ENCODE measurements around the gene C4A.
"Not testable (repeated sequence)": the region's sequence is repeated elsewhere in the genome, so short reads cannot be mapped to it uniquely, and the experiment has no call there.

C4A gene

DNA sequence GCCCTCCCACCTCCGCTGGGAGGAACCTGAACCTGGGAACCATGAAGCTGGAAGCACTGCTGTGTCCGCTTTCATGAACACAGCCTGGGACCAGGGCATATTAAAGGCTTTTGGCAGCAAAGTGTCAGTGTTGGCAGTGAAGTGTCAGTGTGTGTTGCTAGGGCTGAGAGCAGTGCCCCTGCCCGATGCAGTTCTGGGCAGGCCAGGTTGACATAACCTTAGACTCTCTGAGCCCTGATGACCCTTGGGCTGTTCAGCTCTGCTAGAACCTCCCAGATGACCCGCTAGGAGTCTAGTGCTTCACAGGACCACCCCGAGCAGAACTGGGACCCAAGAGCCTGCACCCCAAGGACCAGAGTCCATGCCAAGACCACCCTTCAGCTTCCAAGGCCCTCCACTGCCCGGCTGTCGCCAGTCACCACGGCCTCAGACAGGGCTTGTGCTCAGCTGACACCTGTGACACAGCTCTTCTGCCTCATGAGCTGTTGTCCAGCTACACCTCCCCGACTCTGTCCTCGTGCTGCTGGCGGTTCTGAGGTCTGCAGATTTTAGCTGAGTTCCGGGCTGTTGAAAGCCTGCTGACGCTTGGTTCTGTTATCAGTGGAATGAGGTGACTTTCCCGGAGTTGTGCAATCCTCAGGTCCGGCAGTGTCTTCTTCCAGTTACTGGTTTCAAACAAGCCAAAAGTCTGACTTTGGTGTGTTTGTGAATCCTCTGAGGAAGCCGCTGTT lies 53.6 kb downstream of the C4A start:
- not testable (repeated sequence) for ATAC-seq

DNA sequence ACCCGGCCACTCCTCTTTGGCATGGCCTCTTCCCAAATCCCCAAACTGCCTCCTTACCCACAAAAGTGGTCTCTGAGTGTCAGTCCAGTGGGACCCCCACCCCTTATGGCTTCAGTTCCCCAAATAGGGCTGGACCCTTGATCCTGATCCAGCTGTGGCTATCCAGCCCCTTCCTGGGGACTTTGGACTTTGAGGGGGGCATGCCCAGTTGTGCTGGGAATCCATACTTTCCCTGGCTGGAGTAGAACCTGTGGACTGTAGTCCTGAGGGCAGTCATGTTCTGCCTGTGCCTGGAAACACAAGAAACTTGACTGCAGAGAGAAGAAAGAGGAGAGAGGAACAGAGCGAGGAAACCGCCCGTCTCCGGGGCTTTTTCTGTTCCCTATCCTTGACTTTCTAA lies 55.3 kb downstream of the C4A start:
- ATAC-seq, result not testable (repeated sequence)

DNA sequence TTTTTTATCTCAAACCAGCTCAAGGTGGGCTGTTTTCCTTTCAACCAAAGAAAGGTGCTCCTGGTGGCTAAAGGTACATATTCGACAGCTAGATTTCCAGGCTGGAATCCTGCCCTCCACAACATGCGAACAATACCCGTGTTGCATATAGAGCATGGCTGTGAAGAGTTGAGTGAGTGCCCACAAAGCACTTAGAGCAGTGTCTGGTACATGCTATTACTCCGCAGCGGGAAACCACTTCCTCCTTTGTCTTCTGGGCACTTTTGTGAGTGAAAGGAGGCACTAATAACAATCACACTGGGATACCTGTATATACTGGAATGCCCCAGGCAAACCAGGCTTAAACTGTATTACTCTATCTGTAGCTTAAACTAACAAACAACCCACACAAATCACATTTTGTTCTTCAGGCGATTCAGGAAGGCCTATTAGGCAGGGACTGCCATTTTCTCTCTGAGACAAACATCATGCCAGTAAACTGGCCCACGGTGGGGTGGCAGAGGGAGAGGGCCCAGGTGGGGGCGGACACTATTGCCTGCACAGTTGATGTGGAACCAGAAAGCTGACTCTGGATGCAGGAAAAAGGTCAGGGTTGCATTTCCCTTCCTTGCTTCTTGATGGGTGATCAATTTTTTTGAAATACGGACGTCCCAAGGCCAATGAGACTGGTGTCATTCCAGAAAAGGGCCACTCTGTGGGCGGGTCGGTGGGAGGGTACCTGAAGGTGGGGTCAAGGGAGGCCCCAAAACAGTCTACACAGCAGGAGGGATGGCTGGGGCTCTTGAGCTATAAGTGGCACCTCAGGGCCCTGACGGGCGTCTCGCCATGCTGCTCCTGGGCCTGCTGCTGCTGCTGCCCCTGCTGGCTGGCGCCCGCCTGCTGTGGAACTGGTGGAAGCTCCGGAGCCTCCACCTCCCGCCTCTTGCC lies 56.0 kb downstream of the C4A start, which contains the start of gene CYP21A2:
Gene CYP21A2, plus strand, starts transcription at position 818 of the 927 bp plus-strand sequence. Its CDS starts 8 bp downstream, at position 826.
- not testable (repeated sequence) for ATAC-seq

DNA sequence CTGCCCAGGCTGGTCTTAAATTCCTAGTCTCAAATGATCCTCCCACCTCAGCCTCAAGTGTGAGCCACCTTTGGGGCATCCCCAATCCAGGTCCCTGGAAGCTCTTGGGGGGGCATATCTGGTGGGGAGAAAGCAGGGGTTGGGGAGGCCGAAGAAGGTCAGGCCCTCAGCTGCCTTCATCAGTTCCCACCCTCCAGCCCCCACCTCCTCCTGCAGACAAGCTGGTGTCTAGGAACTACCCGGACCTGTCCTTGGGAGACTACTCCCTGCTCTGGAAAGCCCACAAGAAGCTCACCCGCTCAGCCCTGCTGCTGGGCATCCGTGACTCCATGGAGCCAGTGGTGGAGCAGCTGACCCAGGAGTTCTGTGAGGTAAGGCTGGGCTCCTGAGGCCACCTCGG lies 57.0 kb downstream of the C4A start:
- ATAC-seq, result not testable (repeated sequence)

DNA sequence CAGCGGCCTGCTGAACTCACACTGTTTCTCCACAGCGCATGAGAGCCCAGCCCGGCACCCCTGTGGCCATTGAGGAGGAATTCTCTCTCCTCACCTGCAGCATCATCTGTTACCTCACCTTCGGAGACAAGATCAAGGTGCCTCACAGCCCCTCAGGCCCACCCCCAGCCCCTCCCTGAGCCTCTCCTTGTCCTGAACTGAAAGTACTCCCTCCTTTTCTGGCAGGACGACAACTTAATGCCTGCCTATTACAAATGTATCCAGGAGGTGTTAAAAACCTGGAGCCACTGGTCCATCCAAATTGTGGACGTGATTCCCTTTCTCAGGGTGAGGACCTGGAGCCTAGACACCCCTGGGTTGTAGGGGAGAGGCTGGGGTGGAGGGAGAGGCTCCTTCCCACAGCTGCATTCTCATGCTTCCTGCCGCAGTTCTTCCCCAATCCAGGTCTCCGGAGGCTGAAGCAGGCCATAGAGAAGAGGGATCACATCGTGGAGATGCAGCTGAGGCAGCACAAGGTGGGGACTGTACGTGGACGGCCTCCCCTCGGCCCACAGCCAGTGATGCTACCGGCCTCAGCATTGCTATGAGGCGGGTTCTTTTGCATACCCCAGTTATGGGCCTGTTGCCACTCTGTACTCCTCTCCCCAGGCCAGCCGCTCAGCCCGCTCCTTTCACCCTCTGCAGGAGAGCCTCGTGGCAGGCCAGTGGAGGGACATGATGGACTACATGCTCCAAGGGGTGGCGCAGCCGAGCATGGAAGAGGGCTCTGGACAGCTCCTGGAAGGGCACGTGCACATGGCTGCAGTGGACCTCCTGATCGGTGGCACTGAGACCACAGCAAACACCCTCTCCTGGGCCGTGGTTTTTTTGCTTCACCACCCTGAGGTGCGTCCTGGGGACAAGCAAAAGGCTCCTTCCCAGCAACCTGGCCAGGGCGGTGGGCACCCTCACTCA lies 57.7 kb downstream of the C4A start:
- not testable (repeated sequence) for ATAC-seq

DNA sequence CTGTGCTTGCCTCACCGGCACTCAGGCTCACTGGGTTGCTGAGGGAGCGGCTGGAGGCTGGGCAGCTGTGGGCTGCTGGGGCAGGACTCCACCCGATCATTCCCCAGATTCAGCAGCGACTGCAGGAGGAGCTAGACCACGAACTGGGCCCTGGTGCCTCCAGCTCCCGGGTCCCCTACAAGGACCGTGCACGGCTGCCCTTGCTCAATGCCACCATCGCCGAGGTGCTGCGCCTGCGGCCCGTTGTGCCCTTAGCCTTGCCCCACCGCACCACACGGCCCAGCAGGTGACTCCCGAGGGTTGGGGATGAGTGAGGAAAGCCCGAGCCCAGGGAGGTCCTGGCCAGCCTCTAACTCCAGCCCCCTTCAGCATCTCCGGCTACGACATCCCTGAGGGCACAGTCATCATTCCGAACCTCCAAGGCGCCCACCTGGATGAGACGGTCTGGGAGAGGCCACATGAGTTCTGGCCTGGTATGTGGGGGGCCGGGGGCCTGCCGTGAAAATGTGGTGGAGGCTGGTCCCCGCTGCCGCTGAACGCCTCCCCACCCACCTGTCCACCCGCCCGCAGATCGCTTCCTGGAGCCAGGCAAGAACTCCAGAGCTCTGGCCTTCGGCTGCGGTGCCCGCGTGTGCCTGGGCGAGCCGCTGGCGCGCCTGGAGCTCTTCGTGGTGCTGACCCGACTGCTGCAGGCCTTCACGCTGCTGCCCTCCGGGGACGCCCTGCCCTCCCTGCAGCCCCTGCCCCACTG lies 58.6 kb downstream of the C4A start:
- peak; percentile 67 for ATAC-seq

DNA sequence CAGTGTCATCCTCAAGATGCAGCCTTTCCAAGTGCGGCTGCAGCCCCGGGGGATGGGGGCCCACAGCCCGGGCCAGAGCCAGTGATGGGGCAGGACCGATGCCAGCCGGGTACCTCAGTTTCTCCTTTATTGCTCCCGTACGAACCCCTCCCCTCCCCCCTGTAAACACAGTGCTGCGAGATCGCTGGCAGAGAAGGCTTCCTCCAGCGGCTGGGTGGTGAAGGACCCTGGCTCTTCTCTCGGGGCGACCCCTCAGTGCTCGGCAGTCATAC lies 59.1 kb downstream of the C4A start:
- not testable (repeated sequence) for ATAC-seq

DNA sequence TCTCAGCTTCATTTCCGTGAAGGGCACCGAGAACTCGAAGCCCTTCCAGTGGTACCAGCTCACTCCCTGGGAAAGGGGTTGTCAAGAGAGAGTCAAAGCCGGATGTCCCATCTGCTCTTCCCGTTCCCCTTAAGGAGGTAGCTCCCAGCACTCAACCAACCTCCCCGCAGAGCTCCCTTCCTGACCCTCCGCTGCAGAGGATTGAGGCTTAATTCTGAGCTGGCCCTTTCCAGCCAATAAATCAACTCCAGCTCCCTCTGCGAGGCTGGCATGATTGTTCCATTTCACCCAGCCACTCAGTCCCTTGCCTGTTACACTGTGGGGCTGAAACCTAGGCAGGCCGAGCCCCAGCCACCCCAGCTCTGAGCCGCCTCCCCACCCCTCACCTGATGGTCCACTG lies 59.5 kb downstream of the C4A start:
- ATAC-seq, result not testable (repeated sequence)

DNA sequence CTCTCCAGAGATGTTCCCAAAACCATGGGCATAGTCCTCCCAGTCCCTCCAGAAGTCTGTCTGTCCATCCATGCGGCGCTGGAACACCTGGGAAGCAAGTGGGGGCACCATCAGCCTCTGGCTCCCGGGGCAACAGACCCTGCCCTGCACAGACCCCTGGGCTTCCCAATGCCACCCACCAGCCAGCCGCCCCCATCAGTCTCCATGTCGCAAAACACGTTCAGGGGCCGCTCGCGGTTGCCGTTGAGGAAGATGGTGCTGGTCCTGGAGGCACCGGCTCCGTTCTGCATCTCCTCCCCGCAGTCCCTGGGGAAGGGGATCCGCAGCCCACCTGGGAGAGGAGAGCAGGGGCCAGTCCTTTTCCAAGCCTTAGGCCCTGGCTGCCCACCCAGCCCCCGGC lies 60.4 kb downstream of the C4A start:
- ATAC-seq, result not testable (repeated sequence)

DNA sequence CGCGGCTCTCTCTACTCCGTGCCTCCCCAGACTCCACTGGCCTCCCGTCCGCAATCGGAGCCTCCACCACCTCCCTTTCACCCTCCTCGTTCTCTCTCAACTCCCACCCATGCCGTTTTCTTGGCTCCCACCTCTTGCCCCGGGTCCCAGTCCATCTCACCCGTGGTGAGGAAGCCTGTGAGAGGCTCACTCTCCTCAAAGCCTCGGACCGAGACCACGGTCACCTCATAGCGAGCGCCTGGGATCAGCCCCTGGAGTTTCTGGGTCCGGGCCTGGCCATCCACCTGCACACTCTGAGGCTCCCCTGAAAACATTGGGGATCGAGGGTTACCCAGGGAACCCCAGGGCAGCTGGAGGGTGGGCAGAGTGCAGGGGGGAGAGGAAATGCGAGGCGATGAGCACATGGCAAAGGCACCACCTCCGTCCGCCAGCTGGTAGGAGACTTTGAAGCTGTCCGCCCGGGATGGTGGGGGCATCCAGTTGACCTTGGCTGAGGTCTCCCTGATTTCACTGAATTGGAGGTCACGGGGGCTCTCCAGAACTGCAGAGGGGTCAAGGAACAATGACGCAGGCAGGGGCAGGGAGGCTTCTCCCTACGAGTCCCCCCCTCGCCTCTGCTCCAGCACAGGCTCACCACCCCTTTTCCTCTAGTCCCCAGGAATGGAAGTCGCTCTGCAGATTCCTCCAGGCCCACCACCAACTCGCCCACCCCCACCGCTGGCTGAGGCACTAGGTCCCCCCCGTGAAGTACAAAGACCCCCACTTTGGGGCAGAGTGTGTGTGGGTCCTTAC lies 61.9 kb downstream of the C4A start:
- not testable (repeated sequence) for ATAC-seq

DNA sequence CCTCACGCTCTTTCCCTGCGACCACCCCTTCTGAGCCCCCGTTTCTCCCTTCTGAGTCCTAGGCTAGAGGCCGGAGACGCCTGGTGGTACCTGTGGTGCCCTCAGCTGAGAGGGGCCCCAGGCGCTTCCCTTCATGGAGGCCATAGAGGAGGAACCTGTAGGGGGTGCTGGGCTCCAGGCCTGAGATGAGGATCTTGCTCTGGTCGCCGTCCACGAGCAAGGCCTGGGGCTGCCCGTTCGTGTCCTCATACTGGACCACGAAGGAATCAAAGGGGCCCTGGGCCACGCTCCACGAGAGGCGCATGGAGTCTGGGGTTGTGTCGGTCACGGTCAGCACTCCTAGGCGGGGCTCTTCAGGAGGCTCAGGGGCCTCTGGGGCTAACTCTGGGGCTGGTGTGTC lies 63.1 kb downstream of the C4A start:
- not testable (repeated sequence) for ATAC-seq

DNA sequence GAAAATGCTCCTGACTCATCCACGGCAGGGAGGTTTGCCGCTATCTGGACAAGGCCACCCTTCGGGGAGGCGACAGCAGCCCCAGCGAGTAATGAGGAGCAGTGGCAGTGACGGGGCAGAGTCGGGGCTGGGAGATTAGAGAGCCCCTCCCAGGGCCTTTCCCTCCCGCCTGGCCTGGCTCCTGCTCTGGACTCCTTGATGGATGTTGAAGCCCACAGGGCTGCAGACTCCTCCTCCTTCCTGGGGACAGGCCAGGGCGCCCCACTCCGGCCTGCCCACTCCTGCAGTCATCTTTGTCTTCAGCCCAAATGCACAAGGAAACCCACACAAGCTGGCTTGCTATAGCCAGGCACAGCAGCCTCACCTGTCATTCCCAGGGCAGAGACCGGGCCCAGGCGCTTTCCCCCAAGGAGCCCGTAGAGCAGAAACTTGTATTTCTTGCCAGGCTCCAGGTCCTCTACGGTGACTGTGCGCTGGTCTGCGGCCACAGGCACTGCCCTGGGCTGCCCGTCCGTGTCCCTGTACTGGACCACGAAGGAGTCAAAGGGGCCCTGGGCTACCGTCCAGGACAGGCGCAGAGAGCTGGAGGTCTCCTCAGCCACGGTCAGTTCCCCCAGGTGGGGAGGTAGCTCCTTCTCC lies 64.1 kb downstream of the C4A start:
- TF ChIP-seq ZFP30 (CRISPR knock-in tag; IDR thresholded peaks at IDR 0.05) (no peak), CSDC2 (CRISPR knock-in tag; IDR thresholded peaks at IDR 0.05) (no peak)
- no peak for ATAC-seq

DNA sequence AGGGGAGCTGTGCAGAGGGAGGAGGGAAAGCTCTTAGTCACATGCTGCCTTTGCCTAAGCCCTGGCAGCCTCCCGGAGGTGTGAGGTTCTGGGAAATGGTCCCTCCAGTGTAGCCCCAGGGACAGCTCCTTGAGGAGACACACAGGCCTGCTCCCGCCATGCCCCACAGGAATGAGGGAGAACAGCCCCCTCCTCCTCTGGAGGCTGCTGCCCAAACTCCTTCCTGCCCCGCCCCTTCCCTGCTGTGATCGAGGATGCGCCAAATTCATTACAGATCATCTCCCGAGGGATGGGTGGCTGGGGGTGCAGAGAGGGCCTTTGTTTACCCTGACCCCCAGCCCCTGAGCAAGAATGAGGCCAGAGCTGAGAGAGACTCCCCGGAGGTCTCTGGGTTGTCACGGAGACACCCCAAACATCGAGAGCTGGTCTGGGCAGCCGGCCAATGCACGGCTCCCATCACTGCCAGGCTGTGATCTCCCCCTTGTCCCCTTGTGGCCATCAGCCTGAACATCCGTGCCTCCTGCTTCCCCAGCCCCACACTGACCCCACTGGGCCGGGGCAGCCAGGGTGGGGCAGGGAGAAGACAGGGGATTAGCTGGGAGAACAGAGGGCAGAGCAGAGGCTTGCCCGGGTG lies 64.7 kb downstream of the C4A start:
- peak; percentile 16 for ATAC-seq
- no peak for TF ChIP-seq ZFP30 (CRISPR knock-in tag; IDR thresholded peaks at IDR 0.05)
- no peak for TF ChIP-seq ZNF565 (CRISPR knock-in tag; conservative IDR thresholded peaks at IDR 0.05; ENCODE audit: low read depth)
- no peak for TF ChIP-seq SNAI2 (CRISPR knock-in tag; IDR thresholded peaks at IDR 0.05)
- TF ChIP-seq TCF4 (CRISPR knock-in tag; IDR thresholded peaks at IDR 0.05; ENCODE audit: borderline replicate concordance), result no peak
- TF ChIP-seq RARB (CRISPR knock-in tag; IDR thresholded peaks at IDR 0.05), result no peak
- TF ChIP-seq GLIS3 (CRISPR knock-in tag; IDR thresholded peaks at IDR 0.05), result no peak
- no peak for TF ChIP-seq ARNTL (CRISPR knock-in tag; IDR thresholded peaks at IDR 0.05; ENCODE audit: borderline replicate concordance, low read depth)
- TF ChIP-seq ZFP3 (CRISPR knock-in tag; IDR thresholded peaks at IDR 0.05), result no peak
- TF ChIP-seq, protein P1, sequence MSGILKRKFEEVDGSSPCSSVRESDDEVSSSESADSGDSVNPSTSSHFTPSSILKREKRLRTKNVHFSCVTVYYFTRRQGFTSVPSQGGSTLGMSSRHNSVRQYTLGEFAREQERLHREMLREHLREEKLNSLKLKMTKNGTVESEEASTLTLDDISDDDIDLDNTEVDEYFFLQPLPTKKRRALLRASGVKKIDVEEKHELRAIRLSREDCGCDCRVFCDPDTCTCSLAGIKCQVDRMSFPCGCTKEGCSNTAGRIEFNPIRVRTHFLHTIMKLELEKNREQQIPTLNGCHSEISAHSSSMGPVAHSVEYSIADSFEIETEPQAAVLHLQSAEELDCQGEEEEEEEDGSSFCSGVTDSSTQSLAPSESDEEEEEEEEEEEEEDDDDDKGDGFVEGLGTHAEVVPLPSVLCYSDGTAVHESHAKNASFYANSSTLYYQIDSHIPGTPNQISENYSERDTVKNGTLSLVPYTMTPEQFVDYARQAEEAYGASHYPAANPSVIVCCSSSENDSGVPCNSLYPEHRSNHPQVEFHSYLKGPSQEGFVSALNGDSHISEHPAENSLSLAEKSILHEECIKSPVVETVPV (CRISPR knock-in tag; IDR thresholded peaks at IDR 0.05), result no peak
- TF ChIP-seq, protein P2, sequence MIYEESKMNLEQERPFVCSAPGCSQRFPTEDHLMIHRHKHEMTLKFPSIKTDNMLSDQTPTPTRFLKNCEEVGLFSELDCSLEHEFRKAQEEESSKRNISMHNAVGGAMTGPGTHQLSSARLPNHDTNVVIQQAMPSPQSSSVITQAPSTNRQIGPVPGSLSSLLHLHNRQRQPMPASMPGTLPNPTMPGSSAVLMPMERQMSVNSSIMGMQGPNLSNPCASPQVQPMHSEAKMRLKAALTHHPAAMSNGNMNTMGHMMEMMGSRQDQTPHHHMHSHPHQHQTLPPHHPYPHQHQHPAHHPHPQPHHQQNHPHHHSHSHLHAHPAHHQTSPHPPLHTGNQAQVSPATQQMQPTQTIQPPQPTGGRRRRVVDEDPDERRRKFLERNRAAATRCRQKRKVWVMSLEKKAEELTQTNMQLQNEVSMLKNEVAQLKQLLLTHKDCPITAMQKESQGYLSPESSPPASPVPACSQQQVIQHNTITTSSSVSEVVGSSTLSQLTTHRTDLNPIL (CRISPR knock-in tag; IDR thresholded peaks at IDR 0.05; ENCODE audit: low read depth), result no peak
- no peak for TF ChIP-seq OSR1 (CRISPR knock-in tag; IDR thresholded peaks at IDR 0.05)
